Esophagus muscularis mucosa (tissue), 3 donors: Measurements from ENCODE around the gene ZKSCAN3.

ENCODE experiments used
- EP300 ChIP-seq: sonication (generic); formaldehyde crosslinking; IDR thresholded peaks from one replicate; pipeline ENCODE4 v1.6.1; 2017; ENCODE audit warnings: antibody characterized with exemption
- TF ChIP-seq, protein P1 (sequence below), 3 experiments: fragments of 200-600 bp in 2 of 3; fragments of 450-650 bp in 1 of 3; sonication (generic) in 2 of 3; IDR thresholded peaks; one replicate each; pipeline ENCODE4 v1.5.1; 2017 to 2019; ENCODE audit warnings: antibody characterized with exemption in 3 of 3, mild to moderate bottlenecking in 2 of 3, moderate library complexity in 1 of 3

GRCh38 chr6:28333599-28334018 lies 16.1 kb upstream of the ZKSCAN3 start:
- TF ChIP-seq, protein P1, sequence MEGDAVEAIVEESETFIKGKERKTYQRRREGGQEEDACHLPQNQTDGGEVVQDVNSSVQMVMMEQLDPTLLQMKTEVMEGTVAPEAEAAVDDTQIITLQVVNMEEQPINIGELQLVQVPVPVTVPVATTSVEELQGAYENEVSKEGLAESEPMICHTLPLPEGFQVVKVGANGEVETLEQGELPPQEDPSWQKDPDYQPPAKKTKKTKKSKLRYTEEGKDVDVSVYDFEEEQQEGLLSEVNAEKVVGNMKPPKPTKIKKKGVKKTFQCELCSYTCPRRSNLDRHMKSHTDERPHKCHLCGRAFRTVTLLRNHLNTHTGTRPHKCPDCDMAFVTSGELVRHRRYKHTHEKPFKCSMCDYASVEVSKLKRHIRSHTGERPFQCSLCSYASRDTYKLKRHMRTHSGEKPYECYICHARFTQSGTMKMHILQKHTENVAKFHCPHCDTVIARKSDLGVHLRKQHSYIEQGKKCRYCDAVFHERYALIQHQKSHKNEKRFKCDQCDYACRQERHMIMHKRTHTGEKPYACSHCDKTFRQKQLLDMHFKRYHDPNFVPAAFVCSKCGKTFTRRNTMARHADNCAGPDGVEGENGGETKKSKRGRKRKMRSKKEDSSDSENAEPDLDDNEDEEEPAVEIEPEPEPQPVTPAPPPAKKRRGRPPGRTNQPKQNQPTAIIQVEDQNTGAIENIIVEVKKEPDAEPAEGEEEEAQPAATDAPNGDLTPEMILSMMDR (IDR thresholded peaks at IDR 0.05), result no peak
- TF ChIP-seq EP300, result no peak
